HG03378 (cell line): Measurements from ENCODE around the gene ATP11B.
A peak's percentile ranks its signal among the peaks of the same experiment; 100 is the strongest.

Experiments used
- ATAC-seq: cut with Tn5 transposase; IDR thresholded peaks from one replicate; pipeline ENCODE4 v1.9.1; 2021; ENCODE audit warnings: mild to moderate bottlenecking, moderate library complexity; ENCODE audit not compliant: unreplicated experiment

Gene ATP11B

DNA sequence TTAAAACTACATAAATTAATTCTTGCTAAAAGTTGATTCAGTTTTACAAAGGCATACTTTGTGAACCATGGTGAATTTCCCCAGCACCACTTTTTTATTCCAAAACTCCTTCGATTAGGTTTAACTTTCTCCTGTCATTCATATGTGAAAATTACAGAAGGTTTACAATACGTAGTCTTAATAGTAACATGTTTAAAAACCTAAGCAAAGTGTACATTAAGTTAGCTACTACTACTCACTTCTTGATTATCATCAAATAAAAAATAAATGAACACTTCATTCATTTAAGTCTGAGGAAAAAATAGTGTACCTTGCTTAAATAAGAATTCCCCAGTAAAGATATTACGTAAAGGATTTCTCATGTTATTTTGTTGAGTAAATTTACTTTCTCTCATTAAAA is 148.4 kb downstream of the ATP11B start:
- no peak for ATAC-seq

DNA sequence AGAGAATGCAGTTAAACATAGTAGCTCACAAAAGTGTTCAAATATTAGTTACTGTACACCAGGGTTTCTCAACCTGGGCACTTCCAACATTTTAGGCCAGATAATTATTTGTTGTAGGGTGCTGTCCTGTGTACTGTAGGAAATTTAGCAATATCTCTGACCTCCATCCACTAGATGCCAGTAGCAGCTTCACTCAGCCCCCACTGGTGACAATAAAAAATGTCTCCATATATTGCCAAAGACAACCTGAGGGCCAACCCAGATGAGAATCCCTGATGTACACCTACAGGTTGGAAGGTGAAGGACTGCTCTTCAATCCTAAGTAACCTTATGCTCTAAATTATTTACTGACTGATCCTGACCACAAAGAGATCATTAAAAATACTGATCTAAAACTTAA is 154.6 kb downstream of the ATP11B start:
- ATAC-seq, result no peak

GRCh38 chr3:182948305-182948704 is 155.0 kb downstream of the ATP11B start:
- ATAC-seq, result no peak

GRCh38 chr3:182949688-182950087 is 156.4 kb downstream of the ATP11B start:
- ATAC-seq, result no peak

GRCh38 chr3:182954553-182955235 is 161.4 kb downstream of the ATP11B start:
- ATAC-seq, result peak; percentile 94

DNA sequence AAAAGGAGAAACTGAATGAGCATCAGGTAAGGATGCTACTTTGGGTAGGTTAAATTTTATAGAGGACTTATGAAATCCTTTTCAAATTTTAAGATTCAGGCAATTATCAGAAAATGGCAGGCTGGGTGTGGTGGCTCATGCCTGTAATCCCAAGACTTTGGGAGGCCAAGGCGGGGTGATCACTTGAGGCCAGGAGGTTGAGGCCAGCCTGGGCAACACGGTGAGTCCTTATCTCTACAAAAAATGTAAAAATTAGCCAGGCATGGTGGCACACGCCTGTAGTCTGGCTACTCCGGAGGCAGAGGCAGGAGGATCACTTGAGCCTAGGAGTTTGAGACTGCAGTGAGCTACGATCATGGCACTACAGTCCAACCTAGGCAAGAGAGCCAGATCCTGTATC is 163.9 kb downstream of the ATP11B start:
- ATAC-seq, result no peak

- no peak for ATAC-seq
These were observed 164.5 kb downstream of the ATP11B start for GRCh38 chr3:182957676-182958266.

- ATAC-seq, result no peak
These were observed 166.4 kb downstream of the ATP11B start for GRCh38 chr3:182959474-182960350.

GRCh38 chr3:182962166-182962565 is 168.9 kb downstream of the ATP11B start:
- ATAC-seq, result no peak

GRCh38 chr3:182964179-182964578 is 170.9 kb downstream of the ATP11B start:
- ATAC-seq, result no peak

GRCh38 chr3:182965861-182966366 is 172.6 kb downstream of the ATP11B start:
- ATAC-seq, result no peak

GRCh38 chr3:182967218-182968204 is 174.2 kb downstream of the ATP11B start:
- peak; percentile 51 for ATAC-seq

DNA sequence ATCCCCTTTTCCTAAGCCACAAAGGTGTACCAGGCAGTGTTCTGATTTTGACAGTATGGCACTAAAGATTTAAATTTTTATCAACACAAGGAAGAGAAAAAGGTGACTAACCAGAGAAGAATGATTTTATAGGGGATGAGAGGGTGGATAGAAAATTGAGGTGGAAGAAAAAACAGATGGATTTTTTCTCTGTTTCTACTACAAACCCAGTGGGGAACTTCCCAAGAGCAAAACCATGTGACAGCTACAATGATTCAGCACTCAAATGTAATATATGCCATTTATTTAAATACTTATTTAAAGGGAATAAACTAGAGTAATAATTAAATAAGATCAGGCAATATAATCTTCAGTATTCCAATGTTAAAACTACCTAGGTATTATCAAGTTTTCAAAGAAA is 176.0 kb downstream of the ATP11B start:
- ATAC-seq, result no peak

GRCh38 chr3:182969853-182970252 is 176.5 kb downstream of the ATP11B start:
- no peak for ATAC-seq

DNA sequence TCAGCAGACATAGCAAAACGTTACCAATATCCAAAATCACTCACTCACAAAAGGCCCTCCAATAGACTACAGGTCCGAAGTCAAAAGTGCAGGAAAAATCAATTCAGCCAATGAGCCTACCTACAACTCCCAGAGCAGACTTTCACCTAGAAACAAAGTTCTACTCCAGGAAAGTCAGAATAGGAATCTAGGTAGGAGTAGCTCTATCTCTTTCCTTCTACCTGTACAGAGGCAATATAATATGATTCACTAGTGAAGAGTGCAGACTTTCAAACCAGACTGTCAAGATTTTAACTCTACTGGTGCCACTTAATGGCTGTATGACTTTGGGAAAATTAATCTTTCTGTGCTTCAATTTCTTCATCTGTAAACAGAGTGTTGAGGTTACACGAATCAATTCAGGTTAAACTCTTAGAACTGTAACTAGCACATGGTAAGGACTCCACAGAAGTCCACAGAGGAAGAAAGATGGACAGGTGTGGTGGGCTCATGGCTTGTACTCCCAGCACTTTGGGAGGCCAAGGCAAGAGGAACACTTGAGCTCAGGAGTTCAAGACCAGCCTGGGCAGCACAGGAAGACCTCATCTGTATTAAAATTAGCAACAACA is 177.6 kb downstream of the ATP11B start:
- no peak for ATAC-seq
